Hepatocyte (in vitro differentiated cells): ENCODE data around the gene ZBTB20. TPM values are rescaled to one million over a fixed set of nuclear protein-coding genes. Genes with fewer than 3 reads are reported as not detected.

ENCODE experiments used
- DNase-seq: peaks from one replicate; pipeline ENCODE4 v3.0.0-alpha.2; 2016; ENCODE audit warnings: low spot score
- H2AFZ ChIP-seq: fragments of 200-600 bp; sonication (generic); 2 replicates; pipeline ENCODE4 v1.6.0; 2016; ENCODE audit warnings: antibody characterized with exemption, mild to moderate bottlenecking
- H3K27ac ChIP-seq: fragments of 200-600 bp; sonication (generic); 2 replicates; pipeline ENCODE4 v1.5.1; 2016; ENCODE audit warnings: mild to moderate bottlenecking
- H3K27me3 ChIP-seq: fragments of 200-600 bp; sonication (generic); 2 replicates; pipeline ENCODE4 v1.6.1; 2016
- H3K36me3 ChIP-seq: fragments of 200-600 bp; sonication (generic); replicated peaks from 2 replicates; pipeline ENCODE4 v1.5.1; 2016; ENCODE audit warnings: low read depth; ENCODE audit not compliant: insufficient read depth
- H3K4me1 ChIP-seq: fragments of 200-600 bp; sonication (generic); 2 replicates; pipeline ENCODE4 v1.5.1; 2016; ENCODE audit warnings: mild to moderate bottlenecking, moderate library complexity; ENCODE audit not compliant: insufficient read depth
- H3K4me2 ChIP-seq: fragments of 200-600 bp; sonication (generic); 2 replicates; pipeline ENCODE4 v1.6.0; 2016
- H3K4me3 ChIP-seq: fragments of 200-600 bp; sonication (generic); 2 replicates; pipeline ENCODE4 v1.5.1; 2016; ENCODE audit warnings: mild to moderate bottlenecking
- H3K79me2 ChIP-seq: fragments of 200-600 bp; sonication (generic); 2 replicates; pipeline ENCODE4 v1.6.0; 2017; ENCODE audit warnings: mild to moderate bottlenecking
- H3K9me2 ChIP-seq: fragments of 200-600 bp; sonication (generic); replicated peaks from 2 replicates; pipeline ENCODE4 v1.6.0; 2017; ENCODE audit warnings: mild to moderate bottlenecking; ENCODE audit not compliant: insufficient read depth
- H3K9me3 ChIP-seq: fragments of 200-600 bp; sonication (generic); 2 replicates; pipeline ENCODE4 v1.5.1; 2016; ENCODE audit warnings: low read depth, mild to moderate bottlenecking
- H4K20me1 ChIP-seq: fragments of 200-600 bp; sonication (generic); 2 replicates; pipeline ENCODE4 v1.6.0; 2016; ENCODE audit warnings: mild to moderate bottlenecking; ENCODE audit not compliant: insufficient read depth, poor library complexity, severe bottlenecking
- EZH2 ChIP-seq: fragments of 200-600 bp; sonication (generic); IDR thresholded peaks from 2 replicates; pipeline ENCODE4 v1.6.1; 2016; ENCODE audit warnings: antibody characterized with exemption, mild to moderate bottlenecking, borderline replicate concordance
- EZH2phosphoT487 ChIP-seq: fragments of 200-600 bp; sonication (generic); IDR thresholded peaks from one replicate; pipeline ENCODE4 v1.6.1; 2018; ENCODE audit warnings: antibody characterized with exemption, mild to moderate bottlenecking, low read depth, moderate library complexity; ENCODE audit not compliant: unreplicated experiment, severe bottlenecking
- WGBS: methylation state at CpG from one replicate; pipeline ENCODE4 v1.1.6; 2016; ENCODE audit warnings: low lambda C conversion rate; ENCODE audit errors: missing lambda C conversion rate; 5-methylcytosine and 5-hydroxymethylcytosine counted together
- polyA plus RNA-seq: library from polyadenylated mRNA; unstranded; fragments of >200 nt; fragmentation: Nextera tagmentation; extraction: Ambion mirVana; gene quantifications from 2 replicates; pipeline ENCODE4 v1.2.1, GENCODE V29; 2016
- total RNA-seq: library from RNA; depleted of rRNA; stranded (reverse); fragments of >200 nt; gene quantifications from 2 replicates; pipeline ENCODE4 v1.2.3, GENCODE V29; 2014
- TF ChIP-seq, protein P1 (sequence below): fragments of 200-600 bp; sonication (generic); IDR thresholded peaks from 2 replicates; pipeline ENCODE4 v1.5.1; 2016; ENCODE audit warnings: antibody characterized with exemption, mild to moderate bottlenecking; ENCODE audit not compliant: poor library complexity

Gene ZBTB20
- total and polyA plus RNA-seq, 2 experiments from 2014 or later, result 25.8 to 28.0 TPM

DNA sequence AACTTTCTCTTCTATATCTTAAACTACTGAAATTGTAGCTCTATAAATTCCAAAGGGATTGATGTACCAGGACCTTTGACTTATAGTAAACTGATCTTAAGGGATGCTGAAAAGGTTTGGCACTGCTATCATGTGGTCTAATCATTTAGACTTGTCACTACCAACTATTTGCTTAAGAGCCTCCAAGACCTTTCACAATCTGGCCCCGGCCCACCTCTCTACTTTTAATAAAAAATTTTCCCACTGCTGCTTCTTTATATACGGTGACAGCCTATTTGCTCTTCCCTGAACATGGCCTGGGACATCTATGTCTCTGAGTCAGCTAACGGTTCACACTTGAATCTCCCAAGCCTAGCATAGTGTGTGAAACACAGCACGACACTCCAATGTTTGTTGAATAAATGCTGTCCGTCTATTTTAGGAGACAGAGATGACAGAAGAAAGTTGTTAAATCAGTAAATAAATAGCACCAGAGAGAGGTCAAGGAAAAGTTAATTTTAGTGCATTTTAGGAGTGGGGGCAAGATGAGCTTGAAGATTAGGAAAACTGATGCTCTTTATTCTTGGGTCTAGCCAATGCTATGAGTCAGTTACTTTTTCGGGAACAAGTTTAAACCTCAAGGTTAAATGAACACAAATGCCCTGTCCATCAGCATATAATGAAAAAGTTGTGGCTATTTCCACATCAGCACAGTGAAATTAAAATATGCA lies 640.3 kb downstream of the ZBTB20 start:
- H3K36me3 ChIP-seq, result no peaks in the 10 kb centered on the region
- no peak overlapping the region for H2AFZ ChIP-seq
- DNase-seq, result no peak
- H3K27me3 ChIP-seq, result no peaks in the 10 kb centered on the region
- H3K79me2 ChIP-seq, result no peaks in the 10 kb centered on the region
- H3K9me2 ChIP-seq, result no peaks in the 10 kb centered on the region
- no peaks in the 10 kb centered on the region for H3K9me3 ChIP-seq
- no peak overlapping the region for H3K4me3 ChIP-seq
- no peaks in the 10 kb centered on the region for H4K20me1 ChIP-seq
- no peaks in the 10 kb centered on the region for H3K4me1 ChIP-seq
- no peak overlapping the region for H3K4me2 ChIP-seq
- 81% methylated on average over 6 of the region's 6 CpGs for WGBS
- TF ChIP-seq, protein P1, sequence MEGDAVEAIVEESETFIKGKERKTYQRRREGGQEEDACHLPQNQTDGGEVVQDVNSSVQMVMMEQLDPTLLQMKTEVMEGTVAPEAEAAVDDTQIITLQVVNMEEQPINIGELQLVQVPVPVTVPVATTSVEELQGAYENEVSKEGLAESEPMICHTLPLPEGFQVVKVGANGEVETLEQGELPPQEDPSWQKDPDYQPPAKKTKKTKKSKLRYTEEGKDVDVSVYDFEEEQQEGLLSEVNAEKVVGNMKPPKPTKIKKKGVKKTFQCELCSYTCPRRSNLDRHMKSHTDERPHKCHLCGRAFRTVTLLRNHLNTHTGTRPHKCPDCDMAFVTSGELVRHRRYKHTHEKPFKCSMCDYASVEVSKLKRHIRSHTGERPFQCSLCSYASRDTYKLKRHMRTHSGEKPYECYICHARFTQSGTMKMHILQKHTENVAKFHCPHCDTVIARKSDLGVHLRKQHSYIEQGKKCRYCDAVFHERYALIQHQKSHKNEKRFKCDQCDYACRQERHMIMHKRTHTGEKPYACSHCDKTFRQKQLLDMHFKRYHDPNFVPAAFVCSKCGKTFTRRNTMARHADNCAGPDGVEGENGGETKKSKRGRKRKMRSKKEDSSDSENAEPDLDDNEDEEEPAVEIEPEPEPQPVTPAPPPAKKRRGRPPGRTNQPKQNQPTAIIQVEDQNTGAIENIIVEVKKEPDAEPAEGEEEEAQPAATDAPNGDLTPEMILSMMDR, result no peak
- TF ChIP-seq EZH2phosphoT487 (no peak), EZH2 (no peak)
- H3K27ac ChIP-seq, result no peak overlapping the region

DNA sequence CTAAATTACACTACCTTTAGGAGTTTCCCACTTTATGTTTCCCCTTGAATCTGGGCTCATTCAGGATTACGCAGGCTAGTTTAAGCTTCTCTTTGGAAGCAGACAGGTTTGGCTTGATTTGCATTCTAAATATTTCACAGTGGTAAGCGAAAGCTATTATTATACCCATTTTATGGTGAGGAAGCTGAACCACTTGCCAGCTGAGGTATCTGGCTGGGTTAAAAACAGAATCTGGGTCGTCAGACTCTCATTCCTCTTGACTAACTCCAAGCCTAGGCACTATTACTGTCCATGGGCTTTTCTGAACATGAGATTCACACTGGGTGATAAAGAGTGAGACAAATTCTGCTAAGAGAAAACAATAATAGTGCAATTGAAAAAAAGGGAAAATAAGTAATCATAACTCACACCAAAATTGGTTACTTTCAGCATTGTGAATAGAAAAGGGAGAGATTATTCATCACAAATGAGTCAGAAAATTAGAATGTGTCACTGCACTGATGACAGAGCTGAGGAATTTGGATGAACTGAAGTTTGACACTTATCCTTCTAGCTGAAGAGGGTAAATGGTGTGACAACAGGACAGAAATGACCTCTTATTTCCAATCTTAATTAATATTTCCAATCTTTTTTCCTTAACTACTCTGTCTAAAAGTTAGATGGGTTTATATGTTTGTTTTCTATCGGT lies 642.0 kb downstream of the ZBTB20 start:
- DNase-seq, result no peak
- Histone ChIP-seq H3K79me2 (no peaks in the 10 kb centered on the region), H3K4me1 (no peaks in the 10 kb centered on the region), H2AFZ (no peak overlapping the region), H3K9me3 (no peaks in the 10 kb centered on the region), H3K27ac (no peak overlapping the region), H4K20me1 (no peaks in the 10 kb centered on the region), H3K27me3 (no peaks in the 10 kb centered on the region), H3K4me2 (no peak overlapping the region), H3K9me2 (no peaks in the 10 kb centered on the region), H3K4me3 (no peak overlapping the region), H3K36me3 (no peaks in the 10 kb centered on the region)
- TF ChIP-seq EZH2phosphoT487 (no peak), EZH2 (no peak)
- TF ChIP-seq, protein P1, result no peak
- 81% methylated on average over 4 of the region's 4 CpGs for WGBS

DNA sequence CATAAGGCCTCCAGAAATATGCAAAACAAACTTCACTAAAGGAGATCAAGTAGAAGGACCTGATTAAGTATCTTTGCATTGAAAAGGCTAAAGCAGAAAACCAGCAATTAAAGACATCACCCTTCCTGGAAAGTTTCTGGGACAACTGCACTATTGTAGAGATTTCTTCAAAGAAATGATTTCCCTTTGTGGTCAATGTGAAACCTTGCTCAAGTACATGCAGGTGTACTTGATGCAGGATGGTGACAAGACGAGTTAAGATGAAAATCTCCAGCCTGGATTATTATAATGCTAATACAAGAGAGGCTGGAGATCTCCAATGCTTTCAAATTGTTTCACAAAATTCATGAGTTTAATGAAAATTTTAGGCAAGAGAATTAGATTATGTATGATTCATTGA lies 644.9 kb downstream of the ZBTB20 start:
- Histone ChIP-seq H3K27me3 (no peaks in the 10 kb centered on the region), H3K9me3 (no peaks in the 10 kb centered on the region), H3K79me2 (no peaks in the 10 kb centered on the region), H3K36me3 (no peaks in the 10 kb centered on the region), H3K4me1 (no peaks in the 10 kb centered on the region), H3K9me2 (no peaks in the 10 kb centered on the region), H4K20me1 (no peaks in the 10 kb centered on the region), H3K4me2 (no peak overlapping the region), H3K27ac (no peak overlapping the region), H2AFZ (no peak overlapping the region), H3K4me3 (no peak overlapping the region)
- DNase-seq, result no peak
- 89% methylated on average over 1 of the region's 1 CpG for WGBS
- TF ChIP-seq EZH2phosphoT487 (no peak), EZH2 (no peak)
- TF ChIP-seq, protein P1, result no peak
